Measurements from ENCODE around the gene TSPAN16.
"Not testable (repeated sequence)": the region's sequence is repeated elsewhere in the genome, so short reads cannot be mapped to it uniquely, and the experiment has no call there.

The TSPAN16 gene

GRCh38 chr19:11349171-11349570 is 53.2 kb downstream of the TSPAN16 start:
- in situ Hi-C loops (cut with MboI; ENCODE audit: low sequenced_read_pairs, unreplicated experiment): no loop called here
- TF ChIP-seq, protein P1, sequence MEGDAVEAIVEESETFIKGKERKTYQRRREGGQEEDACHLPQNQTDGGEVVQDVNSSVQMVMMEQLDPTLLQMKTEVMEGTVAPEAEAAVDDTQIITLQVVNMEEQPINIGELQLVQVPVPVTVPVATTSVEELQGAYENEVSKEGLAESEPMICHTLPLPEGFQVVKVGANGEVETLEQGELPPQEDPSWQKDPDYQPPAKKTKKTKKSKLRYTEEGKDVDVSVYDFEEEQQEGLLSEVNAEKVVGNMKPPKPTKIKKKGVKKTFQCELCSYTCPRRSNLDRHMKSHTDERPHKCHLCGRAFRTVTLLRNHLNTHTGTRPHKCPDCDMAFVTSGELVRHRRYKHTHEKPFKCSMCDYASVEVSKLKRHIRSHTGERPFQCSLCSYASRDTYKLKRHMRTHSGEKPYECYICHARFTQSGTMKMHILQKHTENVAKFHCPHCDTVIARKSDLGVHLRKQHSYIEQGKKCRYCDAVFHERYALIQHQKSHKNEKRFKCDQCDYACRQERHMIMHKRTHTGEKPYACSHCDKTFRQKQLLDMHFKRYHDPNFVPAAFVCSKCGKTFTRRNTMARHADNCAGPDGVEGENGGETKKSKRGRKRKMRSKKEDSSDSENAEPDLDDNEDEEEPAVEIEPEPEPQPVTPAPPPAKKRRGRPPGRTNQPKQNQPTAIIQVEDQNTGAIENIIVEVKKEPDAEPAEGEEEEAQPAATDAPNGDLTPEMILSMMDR (IDR thresholded peaks at IDR 0.05; ENCODE audit: borderline replicate concordance, control extremely low read depth, extremely low read depth, insufficient read depth, missing control alignments): no peak
- DNase-seq (ENCODE audit: low spot score): no peak

- DNase-seq (ENCODE audit: low spot score); in situ Hi-C loops (cut with MboI; ENCODE audit: low sequenced_read_pairs, unreplicated experiment): not testable (repeated sequence)
These were observed 58.1 kb downstream of the TSPAN16 start for GRCh38 chr19:11354102-11354501.

DNA sequence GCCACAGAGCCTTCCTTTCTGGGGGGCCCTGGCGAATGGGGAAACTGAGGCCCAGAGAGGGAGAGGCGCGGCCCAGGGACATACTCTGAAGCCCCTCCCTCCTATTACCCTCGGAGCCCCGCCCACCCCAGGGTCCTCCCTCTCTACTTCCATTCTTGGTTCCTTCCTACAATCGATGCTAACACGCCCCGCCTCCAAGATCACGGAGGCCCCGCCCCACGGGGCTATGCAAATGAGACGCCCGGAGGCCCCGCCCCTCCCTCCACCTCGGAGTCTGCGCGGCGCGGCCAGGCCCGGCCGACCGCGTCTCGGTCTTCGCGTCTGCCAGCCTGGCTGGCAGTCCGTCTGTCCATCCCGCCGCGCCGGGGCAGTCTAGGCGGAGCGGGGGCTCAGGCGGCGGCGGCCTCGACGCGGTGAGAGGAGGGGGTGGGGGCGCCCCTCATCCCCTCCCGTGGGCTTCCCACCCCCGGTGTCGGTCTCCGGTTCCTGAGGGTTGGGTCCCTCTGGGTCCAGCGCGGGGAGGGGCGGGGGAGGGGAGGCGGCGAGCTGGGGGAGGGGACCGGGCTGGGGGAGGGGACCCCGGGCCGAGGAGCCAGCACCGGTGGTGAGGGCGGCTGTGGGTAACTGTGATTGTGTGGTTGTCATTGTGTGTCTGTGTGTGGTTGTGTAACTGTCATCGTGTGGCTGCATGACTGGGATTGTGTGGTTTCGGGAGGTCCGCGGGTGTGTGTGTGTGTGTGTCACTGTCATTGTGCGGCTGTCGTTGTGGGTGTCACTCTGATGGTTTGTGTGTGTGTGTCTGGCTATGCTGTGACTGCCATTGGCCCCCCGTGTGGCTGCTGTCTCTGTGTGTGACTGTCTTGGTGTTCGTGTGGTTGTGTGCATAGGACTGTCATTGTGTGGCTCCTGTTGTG is 59.5 kb downstream of the TSPAN16 start, which contains the start of gene PLPPR2:
TSS of gene PLPPR2 (plus strand) at position 273 of the 914 bp plus-strand sequence. CDS start 2,242 bp downstream, outside the sequence.
- in situ Hi-C loops (cut with MboI; ENCODE audit: low sequenced_read_pairs, unreplicated experiment): no loop called here
- TF ChIP-seq, protein P1 (IDR thresholded peaks at IDR 0.05; ENCODE audit: borderline replicate concordance, control extremely low read depth, extremely low read depth, insufficient read depth, missing control alignments): no peak
- DNase-seq (ENCODE audit: low spot score): peak; percentile 91

GRCh38 chr19:11356074-11356397 is 60.1 kb downstream of the TSPAN16 start:
- DNase-seq (ENCODE audit: low spot score): no peak
- in situ Hi-C loops (cut with MboI; ENCODE audit: low sequenced_read_pairs, unreplicated experiment): no loop called here
- TF ChIP-seq, protein P1 (IDR thresholded peaks at IDR 0.05; ENCODE audit: borderline replicate concordance, control extremely low read depth, extremely low read depth, insufficient read depth, missing control alignments): no peak

DNA sequence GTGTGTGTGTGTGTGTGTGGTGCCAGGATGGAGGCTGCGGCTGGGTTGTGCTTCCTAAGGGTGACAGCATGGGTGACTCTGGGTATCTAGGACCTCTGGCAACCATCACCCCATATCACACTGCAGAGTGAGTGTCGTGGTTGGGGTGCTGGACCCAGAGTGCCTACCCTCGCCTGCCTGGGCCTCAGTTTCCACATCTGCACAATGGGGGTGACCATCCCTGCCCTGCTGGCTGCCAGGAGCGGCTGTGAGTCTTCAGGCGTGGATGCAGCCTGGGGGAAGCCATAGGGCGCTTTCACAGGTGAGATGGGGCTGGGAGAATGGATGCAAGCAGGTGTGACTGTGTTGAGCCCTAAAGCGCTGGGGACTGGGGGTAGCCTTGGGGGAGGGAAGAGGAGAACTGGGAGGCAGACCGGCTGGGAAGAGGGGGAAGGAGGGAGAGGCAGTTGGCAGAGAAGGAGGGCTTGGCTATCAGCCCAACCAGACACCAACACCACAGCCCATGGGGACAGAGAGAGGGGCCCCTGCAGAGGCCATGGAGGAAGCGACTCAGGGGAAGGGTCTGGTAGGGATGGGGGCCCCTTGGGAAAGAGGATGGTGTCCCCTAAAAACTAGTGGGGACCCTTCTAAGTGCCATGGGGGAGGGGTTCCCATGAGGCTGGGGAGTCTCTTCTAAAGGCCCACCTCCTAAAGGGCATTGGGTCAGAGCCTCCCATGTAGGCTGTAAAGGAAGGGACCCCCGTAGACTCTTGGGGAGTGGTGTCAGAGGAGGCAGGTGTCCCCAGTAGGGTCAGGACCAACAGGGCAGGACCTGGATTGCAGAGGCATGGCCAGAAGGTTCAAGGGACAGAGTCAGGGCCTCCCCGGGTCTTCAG is 61.0 kb downstream of the TSPAN16 start:
- DNase-seq (ENCODE audit: low spot score): no peak
- in situ Hi-C loops (cut with MboI; ENCODE audit: low sequenced_read_pairs, unreplicated experiment): no loop called here
- TF ChIP-seq, protein P1 (IDR thresholded peaks at IDR 0.05; ENCODE audit: borderline replicate concordance, control extremely low read depth, extremely low read depth, insufficient read depth, missing control alignments): no peak

GRCh38 chr19:11359421-11359820 is 63.5 kb downstream of the TSPAN16 start:
- in situ Hi-C loops (cut with MboI; ENCODE audit: low sequenced_read_pairs, unreplicated experiment): no loop called here
- TF ChIP-seq, protein P1 (IDR thresholded peaks at IDR 0.05; ENCODE audit: borderline replicate concordance, control extremely low read depth, extremely low read depth, insufficient read depth, missing control alignments): no peak
- no peak for DNase-seq (ENCODE audit: low spot score)

All from GM13976 (cell line).